Common myeloid progenitor, CD34-positive (primary cell): ENCODE results near the gene NR1H2.
"Not testable (repeated sequence)": the region's sequence is repeated elsewhere in the genome, so short reads cannot be mapped to it uniquely, and the experiment has no call there.

Source experiments
- CTCF ChIA-PET: fragments of 350-600 bp; sonication (Branson Sonifier 250); formaldehyde crosslinking; loops from one replicate; lab custom pipeline; 2021; ENCODE audit warnings: antibody characterized with exemption; lab: Charles Lee
- POLR2A ChIA-PET: fragments of 350-600 bp; sonication (Branson Sonifier 250); formaldehyde crosslinking; loops from one replicate; lab custom pipeline; 2021; ENCODE audit warnings: antibody characterized with exemption; lab: Charles Lee
- DNase-seq, 3 donors: peaks; one replicate each; pipeline versions ENCODE4 v3.0.0 to v3.0.0-alpha.2; 2013
- H3K27ac ChIP-seq, 2 experiments: 1 replicate in 1 of 2; 2 replicates in 1 of 2; pipeline ENCODE4 v1.7.0; 2013; ENCODE audit warnings: inconsistent platforms in 2 of 2, low read length in 2 of 2, mild to moderate bottlenecking in 2 of 2, low read depth in 1 of 2, moderate library complexity in 1 of 2; ENCODE audit not compliant: severe bottlenecking in 2 of 2, insufficient read depth in 1 of 2, poor library complexity in 1 of 2
- H3K27me3 ChIP-seq, 5 experiments: replicated peaks in 2 of 5; 1 replicate in 3 of 5; 2 replicates in 2 of 5; pipeline versions ENCODE4 v1.6.1 to v1.7.0; 2013; ENCODE audit warnings: low read length in 4 of 5, mild to moderate bottlenecking in 2 of 5, moderate library complexity in 2 of 5, inconsistent platforms in 1 of 5; ENCODE audit not compliant: insufficient read depth in 5 of 5, control insufficient read depth in 4 of 5
- H3K36me3 ChIP-seq, 4 experiments: 1 replicate in 2 of 4; 2 replicates in 2 of 4; pipeline versions ENCODE4 v1.6.1 to v1.7.0; 2013; ENCODE audit warnings: low read length in 3 of 4, control low read depth in 1 of 4, mild to moderate bottlenecking in 1 of 4; ENCODE audit not compliant: control insufficient read depth in 4 of 4, insufficient read depth in 4 of 4
- H3K4me1 ChIP-seq, 4 experiments: 1 replicate in 3 of 4; 2 replicates in 1 of 4; pipeline versions ENCODE4 v1.6.1 to v1.7.1; 2013; ENCODE audit warnings: low read length in 3 of 4, mild to moderate bottlenecking in 3 of 4, control low read depth in 1 of 4, inconsistent platforms in 1 of 4, moderate library complexity in 1 of 4; ENCODE audit not compliant: control insufficient read depth in 4 of 4, insufficient read depth in 4 of 4; ENCODE audit errors: control extremely low read depth in 1 of 4
- H3K4me3 ChIP-seq, 7 experiments: 1 replicate in 4 of 7; 2 replicates in 3 of 7; pipeline versions ENCODE4 v1.5.1 to v1.7.0; 2013; ENCODE audit warnings: mild to moderate bottlenecking in 7 of 7, low read length in 6 of 7, moderate library complexity in 6 of 7, inconsistent platforms in 2 of 7, low read depth in 2 of 7, control low read depth in 1 of 7; ENCODE audit not compliant: insufficient read depth in 4 of 7, control insufficient read depth in 1 of 7; ENCODE audit errors: extremely low read depth in 1 of 7
- H3K9me3 ChIP-seq, 5 experiments: 1 replicate in 4 of 5; 2 replicates in 1 of 5; pipeline versions ENCODE4 v1.6.1 to v1.7.1; 2013; ENCODE audit warnings: low read length in 4 of 5, mild to moderate bottlenecking in 2 of 5, inconsistent platforms in 1 of 5, low read depth in 1 of 5, moderate library complexity in 1 of 5; ENCODE audit not compliant: control insufficient read depth in 4 of 5, insufficient read depth in 2 of 5; ENCODE audit errors: control extremely low read depth in 1 of 5
- WGBS: methylation state at CpG from one replicate; pipeline ENCODE4 v1.1.5; 2013; ENCODE audit not compliant: insufficient coverage; 5-methylcytosine and 5-hydroxymethylcytosine counted together

NR1H2 gene

GRCh38 chr19:50329926-50330294, 46.3 kb upstream of the NR1H2 start:
- 34% methylated on average over 16 of the region's 18 CpGs for WGBS
- H3K36me3 ChIP-seq, DNase-seq, CTCF ChIA-PET: not testable (repeated sequence)
- Histone ChIP-seq H3K4me1 (peaks cover 2 to 54% (median 33%) of the 10 kb centered on the region in 4 experiments), H3K27ac (peak overlapping the region in 1 of 2 experiments; percentile 68), H3K27me3 (peaks cover 0 to 79% (median 35%) of the 10 kb centered on the region in 5 experiments), H3K4me3 (peak overlapping the region in 3 of 7 experiments; percentile 17 to 40 (median 26)), H3K9me3 (peaks cover 0 to 13% (median 7%) of the 10 kb centered on the region in 5 experiments)
- POLR2A ChIA-PET = interaction anchor here (0.7 kb wide), 1 partner anchor 183 kb away, joined by 3 read pairs; no protein-coding TSS in a partner anchor

GRCh38 chr19:50330365-50331078, 45.7 kb upstream of the NR1H2 start:
- Histone ChIP-seq H3K27ac (peak overlapping the region in 1 of 2 experiments; percentile 68), H3K36me3 (no peaks in the 10 kb centered on the region), H3K4me1 (peaks cover 2 to 53% (median 32%) of the 10 kb centered on the region in 4 experiments), H3K4me3 (peak overlapping the region in 5 of 7 experiments; percentile 25 to 67 (median 50)), H3K9me3 (peaks cover 0 to 13% (median 7%) of the 10 kb centered on the region in 5 experiments), H3K27me3 (peaks cover 0 to 74% (median 35%) of the 10 kb centered on the region in 5 experiments)
- CTCF ChIA-PET = no interaction called here
- POLR2A ChIA-PET = interaction anchor here (0.7 kb wide), 1 partner anchor 183 kb away, joined by 3 read pairs; no protein-coding TSS in a partner anchor
- DNase-seq = peak; percentile 84 to 89 (median 86)
- 3% methylated on average over 41 of the region's 48 CpGs for WGBS

- H3K9me3 ChIP-seq = peaks cover 0 to 13% (median 7%) of the 10 kb centered on the region in 5 experiments
- peaks cover 2 to 49% (median 29%) of the 10 kb centered on the region in 4 experiments for H3K4me1 ChIP-seq
- DNase-seq = peak in 1 of 3 donors; percentile 15
- 0% methylated on average over 6 of the region's 10 CpGs for WGBS
- peak overlapping the region in 4 of 7 experiments; percentile 40 to 67 (median 57) for H3K4me3 ChIP-seq
- CTCF ChIA-PET = no interaction called here
- H3K27ac ChIP-seq = no peak overlapping the region
- H3K27me3 ChIP-seq = peaks cover 0 to 66% (median 33%) of the 10 kb centered on the region in 5 experiments
- POLR2A ChIA-PET = no interaction called here
- H3K36me3 ChIP-seq = no peaks in the 10 kb centered on the region
Measured at GRCh38 chr19:50331221-50331993, 44.9 kb upstream of the NR1H2 start.

- CTCF ChIA-PET = no interaction called here
- no peak for DNase-seq
Measured at GRCh38 chr19:50331994-50332243, 44.3 kb upstream of the NR1H2 start.

GRCh38 chr19:50332244-50333038, 43.8 kb upstream of the NR1H2 start:
- no peak for DNase-seq
- H3K9me3 ChIP-seq = peaks cover 0 to 11% (median 7%) of the 10 kb centered on the region in 5 experiments
- peaks cover 2 to 49% (median 29%) of the 10 kb centered on the region in 4 experiments for H3K4me1 ChIP-seq
- peak overlapping the region in 2 of 7 experiments; percentile 74 to 83 for H3K4me3 ChIP-seq
- H3K27ac ChIP-seq = peak overlapping the region in 1 of 2 experiments; percentile 58
- 11% methylated on average over 11 of the region's 20 CpGs for WGBS
- no peaks in the 10 kb centered on the region for H3K36me3 ChIP-seq
- ChIA-PET CTCF (no interaction called here), POLR2A (no interaction called here)
- H3K27me3 ChIP-seq = peaks cover 0 to 55% (median 30%) of the 10 kb centered on the region in 5 experiments

More at GRCh38 chr19:50331994-50332243, 44.3 kb upstream of the NR1H2 start:
- H3K4me1 ChIP-seq = peaks cover 2 to 49% (median 29%) of the 10 kb centered on the region in 4 experiments
- peaks cover 0 to 60% (median 33%) of the 10 kb centered on the region in 5 experiments for H3K27me3 ChIP-seq
- H3K4me3 ChIP-seq = no peak overlapping the region
- POLR2A ChIA-PET = no interaction called here
- no peaks in the 10 kb centered on the region for H3K36me3 ChIP-seq
- WGBS = no CpG with 5 or more reads among the region's 2 CpGs
- H3K27ac ChIP-seq = no peak overlapping the region
- peaks cover 0 to 11% (median 7%) of the 10 kb centered on the region in 5 experiments for H3K9me3 ChIP-seq

- 4% methylated on average over 30 of the region's 34 CpGs for WGBS
- peak; percentile 88 to 93 (median 92) for DNase-seq
- Histone ChIP-seq H3K36me3 (no peaks in the 10 kb centered on the region), H3K4me3 (peak overlapping the region in 6 of 7 experiments; percentile 46 to 83 (median 64)), H3K27ac (peak overlapping the region in 1 of 2 experiments; percentile 58), H3K9me3 (peaks cover 0 to 11% (median 7%) of the 10 kb centered on the region in 5 experiments), H3K4me1 (peaks cover 2 to 49% (median 29%) of the 10 kb centered on the region in 4 experiments), H3K27me3 (peaks cover 0 to 47% (median 26%) of the 10 kb centered on the region in 5 experiments)
- ChIA-PET POLR2A (no interaction called here), CTCF (no interaction called here)
Measured at GRCh38 chr19:50333235-50333736, 43.0 kb upstream of the NR1H2 start.
